ENCODE results near the gene CD300LF. TPM values are rescaled to one million over a fixed set of nuclear protein-coding genes. Genes with fewer than 3 reads are reported as not detected.

CD300LF gene
- total RNA-seq (ENCODE audit: insufficient read depth, low replicate concordance) = 3.1 TPM

- DNase-seq (ENCODE audit: low spot score) = peak; percentile 27
These were observed at the start of gene CD300LF for GRCh38 chr17:74712756-74713155. Gene CD300LF, minus strand, starts transcription at chr17:74712923. Its CDS starts 57 bp downstream, at chr17:74712866.

- no peak for DNase-seq (ENCODE audit: low spot score)
These were observed 49.2 kb upstream of the CD300LF start for GRCh38 chr17:74761931-74762330.

- DNase-seq (ENCODE audit: low spot score) = no peak
These were observed 48.7 kb upstream of the CD300LF start for GRCh38 chr17:74761419-74761818.

GRCh38 chr17:74760404-74761105, 47.8 kb upstream of the CD300LF start:
- DNase-seq (ENCODE audit: low spot score) = no peak

- DNase-seq (ENCODE audit: low spot score) = peak; percentile 35
These were observed 47.2 kb upstream of the CD300LF start for GRCh38 chr17:74759941-74760340.

GRCh38 chr17:74759243-74759801, 46.6 kb upstream of the CD300LF start:
- no peak for DNase-seq (ENCODE audit: low spot score)

GRCh38 chr17:74758848-74759168, 46.1 kb upstream of the CD300LF start:
- DNase-seq (ENCODE audit: low spot score) = peak; percentile 58

- no peak for DNase-seq (ENCODE audit: low spot score)
These were observed 45.5 kb upstream of the CD300LF start for GRCh38 chr17:74757931-74758847.

GRCh38 chr17:74757502-74757901, 44.8 kb upstream of the CD300LF start:
- DNase-seq (ENCODE audit: low spot score) = no peak

GRCh38 chr17:74756891-74757290, 44.2 kb upstream of the CD300LF start:
- DNase-seq (ENCODE audit: low spot score) = no peak

- no peak for DNase-seq (ENCODE audit: low spot score)
These were observed 42.8 kb upstream of the CD300LF start for GRCh38 chr17:74755533-74755932.

- DNase-seq (ENCODE audit: low spot score) = no peak
These were observed 42.1 kb upstream of the CD300LF start for GRCh38 chr17:74754832-74755231.

- no peak for DNase-seq (ENCODE audit: low spot score)
These were observed 40.2 kb upstream of the CD300LF start for GRCh38 chr17:74752822-74753401.

- DNase-seq (ENCODE audit: low spot score) = no peak
These were observed 39.7 kb upstream of the CD300LF start for GRCh38 chr17:74752415-74752814.

- no peak for DNase-seq (ENCODE audit: low spot score)
These were observed 37.8 kb upstream of the CD300LF start for GRCh38 chr17:74750327-74751069.

- no peak for DNase-seq (ENCODE audit: low spot score)
These were observed 37.3 kb upstream of the CD300LF start for GRCh38 chr17:74750039-74750326.

GRCh38 chr17:74749279-74750038, 36.7 kb upstream of the CD300LF start:
- DNase-seq (ENCODE audit: low spot score) = no peak

- peak; percentile 95 for DNase-seq (ENCODE audit: low spot score)
These were observed 36.0 kb upstream of the CD300LF start, which contains the start of gene NHERF1 for GRCh38 chr17:74748529-74749278. Gene NHERF1, plus strand, starts transcription at chr17:74748628. Its CDS starts 219 bp downstream, at chr17:74748847.

- DNase-seq (ENCODE audit: low spot score) = no peak
These were observed 35.5 kb upstream of the CD300LF start for GRCh38 chr17:74748279-74748528.

GRCh38 chr17:74746922-74747321, 34.2 kb upstream of the CD300LF start:
- DNase-seq (ENCODE audit: low spot score) = peak; percentile 72
